Renal cortex interstitium (tissue), 11 donors: Measurements from ENCODE around the gene SHISA6. TPM values are rescaled to one million over a fixed set of nuclear protein-coding genes. Genes with fewer than 3 reads are reported as not detected.

ENCODE experiments used
- DNase-seq, 11 donors: peaks; one replicate each; pipeline ENCODE4 v3.0.0-alpha.2; 2013; ENCODE audit warnings: low read depth in 9 of 11, low spot score in 4 of 11; ENCODE audit errors: extremely low read depth in 1 of 11
- polyA plus RNA-seq, 3 donors: library from polyadenylated mRNA; unstranded; fragments of 120-200 nt; gene quantifications; one replicate each; pipeline ENCODE4 v1.2.1, GENCODE V29; 2013; ENCODE audit not compliant: insufficient read length in 3 of 3

Gene SHISA6
- polyA plus RNA-seq, 3 donors: 1.1 to 2.3 (median 2.1) TPM

GRCh38 chr17:11388054-11388453 lies 147.0 kb downstream of the SHISA6 start:
- no peak for DNase-seq

DNA sequence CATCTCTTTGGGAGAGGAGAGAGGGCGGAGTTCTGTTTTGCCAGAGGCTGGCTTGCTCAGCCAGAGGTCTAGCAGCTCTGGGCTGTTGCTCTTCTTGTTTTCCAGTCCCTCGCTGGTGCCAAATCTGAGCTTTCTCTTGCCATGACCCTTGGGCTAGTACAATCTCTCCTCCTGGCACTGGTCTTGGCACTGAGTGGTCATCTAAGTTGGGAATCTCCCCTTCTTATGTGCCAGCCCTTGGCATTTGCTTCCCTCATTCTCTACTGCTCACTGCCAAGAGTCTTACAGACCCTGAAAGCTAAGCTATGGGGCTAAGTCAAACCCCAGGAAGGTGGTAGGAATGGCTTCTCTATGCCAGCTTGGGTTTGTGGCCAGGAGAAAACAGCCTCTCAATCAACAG lies 148.6 kb downstream of the SHISA6 start:
- DNase-seq: no peak

- DNase-seq: peak in 1 of 11 donors; percentile 17
Measured at GRCh38 chr17:11391134-11391533, 150.1 kb downstream of the SHISA6 start.

DNA sequence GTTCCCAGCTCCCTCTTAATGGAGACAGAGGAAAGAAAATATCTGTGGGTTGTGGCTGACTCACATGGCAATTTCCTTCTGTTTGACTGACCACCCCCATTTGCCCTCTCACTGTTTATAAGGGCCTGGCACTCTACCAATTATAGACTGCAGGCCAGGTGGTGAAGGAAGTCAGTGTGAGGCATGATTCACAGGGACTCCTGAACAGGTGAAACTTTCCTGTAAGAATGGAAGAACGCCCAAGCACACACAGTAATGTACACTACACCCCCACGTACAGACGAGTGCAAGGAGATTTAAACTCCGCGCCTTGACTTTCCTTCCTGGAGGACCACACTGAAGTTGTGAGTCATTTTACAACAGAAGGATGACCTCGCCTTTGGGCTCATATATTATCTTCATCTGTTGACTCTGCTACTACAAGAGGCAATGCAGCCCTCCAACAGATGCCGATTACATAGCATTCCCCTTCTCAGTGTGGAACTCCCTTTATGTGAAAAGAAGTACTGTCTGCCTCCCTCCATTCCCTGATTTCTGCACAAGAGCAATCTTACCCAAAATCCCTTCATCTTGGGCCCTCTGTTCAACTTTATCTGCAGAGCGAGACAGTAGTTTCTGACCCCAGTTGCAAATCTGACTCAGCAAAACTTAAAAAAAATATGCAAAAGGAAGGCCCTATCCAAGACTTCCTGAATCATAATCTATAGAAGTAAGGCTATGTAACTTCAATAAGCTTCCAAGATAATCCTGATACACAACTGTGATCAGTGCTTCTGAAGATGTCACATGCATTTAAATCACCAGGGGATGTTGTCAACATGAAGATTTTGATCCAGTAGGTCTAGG lies 163.6 kb downstream of the SHISA6 start:
- DNase-seq: peak in 4 of 11 donors; percentile 4 to 18 (median 9)

GRCh38 chr17:11406716-11407115 lies 165.7 kb downstream of the SHISA6 start:
- DNase-seq: no peak

GRCh38 chr17:11412654-11413053 lies 171.6 kb downstream of the SHISA6 start:
- DNase-seq: no peak

GRCh38 chr17:11418342-11418741 lies 177.3 kb downstream of the SHISA6 start:
- no peak for DNase-seq

DNA sequence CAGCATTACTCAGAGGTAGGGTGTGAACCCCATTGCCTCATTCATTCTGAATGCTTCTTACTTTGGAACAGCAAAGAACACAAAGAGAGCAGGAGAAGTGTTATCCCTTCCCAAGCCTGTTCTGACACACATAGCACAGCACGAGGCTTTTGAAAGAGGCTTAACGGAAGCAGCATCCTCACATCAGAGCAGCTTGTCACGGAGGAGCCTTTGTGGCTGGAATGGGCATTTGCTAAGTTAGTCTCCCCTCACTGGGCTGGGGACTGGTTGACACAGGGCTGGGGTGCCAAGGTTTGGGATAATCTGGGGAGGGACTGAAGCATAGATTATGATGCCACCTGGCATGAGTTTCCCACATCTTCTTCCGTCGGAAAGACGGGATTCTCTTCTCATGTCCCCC lies 189.7 kb downstream of the SHISA6 start:
- no peak for DNase-seq

GRCh38 chr17:11438673-11439072 lies 197.7 kb downstream of the SHISA6 start:
- no peak for DNase-seq

GRCh38 chr17:11441004-11441403 lies 200.0 kb downstream of the SHISA6 start:
- no peak for DNase-seq

DNA sequence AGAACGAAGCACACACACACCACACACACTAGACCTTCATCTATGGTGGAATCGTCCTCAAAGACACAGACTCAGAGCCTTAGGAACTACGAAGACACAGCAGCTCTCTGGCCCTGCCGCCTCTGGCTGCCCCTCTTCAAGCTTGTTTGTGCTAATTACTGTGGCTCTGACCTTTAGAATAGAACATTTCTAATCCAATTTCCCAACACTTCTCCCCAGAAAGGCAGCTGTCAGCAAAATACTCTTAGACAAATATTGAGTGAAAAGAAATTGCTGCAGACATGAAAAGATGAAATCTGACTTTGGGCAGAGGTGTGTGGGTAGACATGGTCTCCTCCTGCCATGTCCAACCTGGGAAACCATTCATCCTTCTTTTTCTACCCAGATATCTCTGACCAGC lies 205.3 kb downstream of the SHISA6 start:
- DNase-seq: no peak

DNA sequence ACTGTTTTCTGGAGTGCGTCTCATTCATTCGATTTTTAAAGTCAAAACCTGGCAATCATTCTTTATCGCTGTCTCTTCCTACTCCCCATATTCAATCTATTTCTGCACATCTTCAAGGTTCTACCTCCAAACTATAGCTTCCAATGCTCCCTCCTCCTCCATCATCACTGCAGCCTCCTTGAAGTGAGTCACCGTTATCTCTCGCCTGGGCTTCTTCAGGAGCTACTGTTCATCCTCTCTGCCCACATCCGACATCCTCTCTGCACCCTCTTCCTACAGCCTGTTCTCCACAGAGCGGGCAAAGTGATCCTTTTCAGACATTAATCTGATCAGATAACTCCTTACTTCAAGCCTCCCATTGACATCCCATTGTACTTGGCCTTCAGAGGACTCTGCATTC lies 213.1 kb downstream of the SHISA6 start:
- no peak for DNase-seq

DNA sequence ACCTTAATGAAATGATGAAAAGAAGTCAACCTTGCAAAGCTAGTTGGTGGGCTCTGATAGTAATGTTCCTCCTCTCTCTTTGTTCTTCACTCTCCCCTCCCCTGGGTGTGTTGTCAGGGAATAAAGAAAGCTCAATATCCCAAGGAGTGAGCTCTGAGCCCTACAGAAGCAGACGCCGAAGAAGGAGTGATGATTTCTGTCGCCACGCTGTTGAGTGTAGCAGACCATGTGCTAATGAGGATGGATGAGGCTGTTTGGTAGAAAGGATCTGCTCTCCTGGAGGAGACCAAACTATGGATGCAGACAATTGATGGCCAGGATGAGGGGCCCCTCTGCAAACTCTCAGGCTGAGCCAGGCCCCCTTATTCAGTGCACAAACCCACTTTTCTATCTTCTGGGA lies 217.3 kb downstream of the SHISA6 start:
- no peak for DNase-seq

- DNase-seq: peak in 1 of 11 donors; percentile 20
Measured at GRCh38 chr17:11459861-11460331, 218.9 kb downstream of the SHISA6 start.

DNA sequence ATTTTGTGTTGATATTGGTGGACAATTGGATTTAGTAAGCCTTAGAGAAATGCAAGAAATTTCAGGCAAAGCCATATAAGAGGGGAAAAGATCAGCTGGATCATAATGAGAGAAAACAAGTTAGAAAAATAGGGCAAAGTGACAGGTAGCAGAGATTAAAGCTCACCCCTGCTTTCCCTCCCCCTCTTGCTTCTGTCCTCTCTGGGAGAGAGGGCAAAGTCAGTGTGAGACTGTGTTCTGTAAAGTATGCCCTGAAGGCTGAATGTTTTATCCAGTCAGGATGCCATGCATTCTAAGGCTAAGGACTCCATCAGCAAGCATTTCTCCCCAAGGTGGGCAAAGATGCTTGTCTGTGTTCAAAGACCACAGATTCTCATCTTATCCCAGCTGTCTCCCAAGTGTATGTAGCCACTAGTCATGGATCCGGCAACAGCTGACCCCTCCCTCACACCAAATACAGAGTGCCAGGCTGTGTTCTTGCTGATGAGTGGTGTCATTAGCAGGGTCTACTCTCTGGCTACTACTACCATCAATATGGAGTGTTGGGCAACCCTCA lies 221.1 kb downstream of the SHISA6 start:
- no peak for DNase-seq

DNA sequence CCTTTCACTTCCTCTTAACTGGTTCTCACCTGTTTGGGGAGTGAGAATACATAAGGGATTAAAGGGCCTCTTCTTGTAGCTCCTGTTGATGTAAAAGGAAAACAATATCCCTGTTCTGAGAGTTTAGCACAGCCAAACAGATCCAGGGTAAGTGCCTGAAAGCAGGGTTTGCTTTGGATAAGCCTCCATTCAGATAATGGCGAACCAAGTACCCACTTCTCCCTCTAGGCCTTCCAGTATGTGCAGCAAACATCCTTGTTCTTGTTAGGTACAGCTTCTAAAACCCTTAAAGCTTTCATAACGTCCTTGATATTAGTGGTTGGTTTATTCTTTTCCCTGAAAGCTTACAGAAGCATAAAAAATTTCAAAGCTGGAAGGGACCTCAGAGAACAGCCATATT lies 226.6 kb downstream of the SHISA6 start:
- no peak for DNase-seq

DNA sequence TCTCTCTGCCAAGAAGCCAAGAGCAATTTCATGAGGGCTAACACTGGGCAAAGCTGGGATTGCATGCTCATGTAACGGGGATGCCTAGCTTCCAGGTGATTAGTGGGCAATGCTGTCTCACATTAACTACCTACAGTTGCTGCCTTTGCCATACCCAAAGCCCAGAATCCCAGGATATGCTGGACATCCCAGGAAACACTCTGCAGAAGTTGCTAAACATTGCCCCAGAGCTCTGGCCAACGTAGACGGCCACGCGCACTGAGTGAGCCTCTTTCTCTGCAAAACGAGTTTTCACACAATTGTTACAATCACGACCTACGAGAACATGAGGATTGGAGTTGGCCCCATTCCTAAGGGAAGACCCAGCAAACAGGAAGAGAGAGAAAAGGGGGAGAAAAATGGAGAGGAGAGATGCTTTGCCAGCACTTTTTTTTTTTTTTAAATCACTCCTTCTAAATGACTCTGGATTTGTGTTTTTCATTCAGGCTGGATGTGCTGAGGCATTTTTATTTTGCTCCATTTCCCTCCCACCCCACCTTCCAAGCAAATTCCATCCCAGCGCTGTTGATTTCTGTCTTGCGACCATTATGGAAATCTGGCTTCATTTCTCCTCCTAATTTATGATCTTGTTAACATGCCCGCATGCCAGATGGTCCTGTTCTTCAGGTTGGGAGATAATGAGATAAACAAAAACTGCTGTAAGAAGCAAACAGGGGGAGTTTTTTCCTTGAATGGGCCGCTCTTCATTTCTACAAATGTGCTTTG lies 244.5 kb downstream of the SHISA6 start:
- DNase-seq: no peak

DNA sequence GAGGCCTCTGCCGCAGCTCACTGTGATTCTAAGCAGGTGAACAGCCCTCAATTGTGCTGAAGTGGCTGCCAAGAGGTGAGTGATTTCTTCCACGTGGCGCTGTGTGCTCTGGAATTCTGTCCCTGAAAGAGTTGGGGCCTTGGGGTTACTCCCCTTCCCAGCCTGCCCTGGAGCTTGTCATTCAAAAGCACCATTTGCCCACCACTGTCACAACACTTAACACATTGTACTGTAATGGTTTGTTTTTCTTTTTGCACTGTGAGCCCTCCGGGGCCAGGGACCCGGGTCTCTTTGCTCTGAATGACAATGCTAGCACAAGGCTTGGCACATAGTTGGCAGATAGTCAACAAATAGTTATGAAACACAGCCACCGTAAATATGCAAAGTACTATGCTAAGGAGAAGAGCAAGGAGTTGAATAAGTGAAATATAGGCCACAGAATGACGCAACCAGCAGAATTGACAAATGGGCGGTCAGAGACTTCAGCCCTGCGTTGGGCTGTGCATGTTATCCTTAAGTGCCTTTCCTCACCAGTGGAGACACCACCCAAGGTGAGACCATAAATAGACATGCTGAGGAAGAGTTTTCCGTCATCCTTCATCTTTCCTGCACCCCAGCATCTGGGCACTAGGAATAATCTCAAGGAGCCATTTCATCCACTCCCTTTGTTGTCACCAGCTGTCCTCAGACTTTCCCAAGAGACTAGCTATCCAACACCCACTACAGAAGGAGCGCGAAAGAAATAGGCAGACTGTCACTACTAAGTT lies 245.3 kb downstream of the SHISA6 start:
- DNase-seq: no peak

DNA sequence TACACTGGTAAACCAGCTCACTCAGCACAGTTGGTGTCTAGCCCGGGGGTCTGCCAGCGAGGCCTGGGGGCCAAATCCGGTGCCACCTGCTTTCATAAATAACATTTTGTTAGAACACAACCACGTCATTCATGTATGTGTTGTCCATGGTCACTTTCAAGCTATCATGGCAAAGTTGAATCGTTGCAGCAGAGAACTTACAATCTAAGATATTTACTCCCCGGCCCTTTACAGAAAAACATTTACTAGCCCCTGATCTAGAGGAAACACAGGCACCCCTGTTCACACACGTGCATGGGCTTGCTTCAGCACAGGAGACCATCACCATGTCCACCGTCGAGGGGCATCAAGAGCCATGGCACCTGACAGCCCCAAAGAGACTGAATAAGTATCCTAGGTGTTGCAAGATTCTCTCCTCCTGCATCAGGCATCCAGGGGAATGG lies 245.9 kb downstream of the SHISA6 start:
- DNase-seq: no peak
